DMS153 treated with DMSO at 0.1 percent for 48 hours (cell line): ENCODE data around the gene LATS1.
"Not testable (repeated sequence)": the region's sequence is repeated elsewhere in the genome, so short reads cannot be mapped to it uniquely, and the experiment has no call there.

ENCODE experiments used
- DNase-seq: peaks from one replicate; lab custom pipeline; 2025; ENCODE audit not compliant: unreplicated experiment; lab: John Stamatoyannopoulos, UW

Gene LATS1

DNA sequence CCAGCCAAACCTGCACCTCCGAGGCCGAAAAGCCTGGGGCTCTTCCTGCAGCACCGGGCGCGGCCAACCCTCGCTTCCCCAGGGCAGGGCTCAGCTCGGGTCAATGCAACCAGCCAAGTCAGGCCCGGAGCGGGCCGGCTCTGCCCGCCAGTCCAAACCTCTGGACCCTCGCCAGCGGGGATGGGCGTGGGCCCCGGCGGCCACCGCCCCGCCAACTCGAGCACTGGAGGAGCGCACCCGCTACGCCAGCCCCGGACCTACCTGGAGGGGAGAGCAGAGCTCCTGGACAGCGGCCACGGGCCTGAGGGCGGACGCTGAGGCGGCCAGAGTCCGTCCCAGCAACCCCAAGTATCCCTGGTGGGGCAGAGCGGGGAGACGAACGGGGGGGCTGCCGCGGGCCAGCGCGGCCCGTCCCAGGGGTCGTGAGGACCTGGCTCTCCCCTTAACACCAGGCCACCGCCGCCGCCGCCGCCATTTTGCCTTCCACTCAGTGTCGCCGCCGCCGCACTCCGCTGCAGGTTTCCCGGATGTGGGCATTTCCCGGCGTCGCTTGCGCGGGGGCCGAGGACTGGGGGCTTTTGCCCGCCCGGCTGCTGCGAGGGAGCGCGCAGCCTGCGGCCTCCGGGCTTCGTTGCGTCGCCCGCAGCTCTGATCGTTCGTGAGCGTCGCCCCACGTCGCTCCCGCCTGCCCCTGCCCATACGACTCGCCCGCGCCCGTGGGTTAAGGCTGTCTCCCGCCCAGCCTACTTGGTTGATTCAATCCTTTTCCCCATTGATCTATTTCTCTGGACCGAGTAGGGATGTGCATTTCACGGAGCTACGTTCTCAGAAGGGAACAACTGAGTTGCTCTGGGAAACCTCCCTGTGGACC, at the start of gene LATS1:
Gene LATS1, minus strand, starts transcription at position 514 of the 871 bp plus-strand sequence. CDS start 15,975 bp downstream, outside the sequence.
- peak; percentile 75 for DNase-seq

DNA sequence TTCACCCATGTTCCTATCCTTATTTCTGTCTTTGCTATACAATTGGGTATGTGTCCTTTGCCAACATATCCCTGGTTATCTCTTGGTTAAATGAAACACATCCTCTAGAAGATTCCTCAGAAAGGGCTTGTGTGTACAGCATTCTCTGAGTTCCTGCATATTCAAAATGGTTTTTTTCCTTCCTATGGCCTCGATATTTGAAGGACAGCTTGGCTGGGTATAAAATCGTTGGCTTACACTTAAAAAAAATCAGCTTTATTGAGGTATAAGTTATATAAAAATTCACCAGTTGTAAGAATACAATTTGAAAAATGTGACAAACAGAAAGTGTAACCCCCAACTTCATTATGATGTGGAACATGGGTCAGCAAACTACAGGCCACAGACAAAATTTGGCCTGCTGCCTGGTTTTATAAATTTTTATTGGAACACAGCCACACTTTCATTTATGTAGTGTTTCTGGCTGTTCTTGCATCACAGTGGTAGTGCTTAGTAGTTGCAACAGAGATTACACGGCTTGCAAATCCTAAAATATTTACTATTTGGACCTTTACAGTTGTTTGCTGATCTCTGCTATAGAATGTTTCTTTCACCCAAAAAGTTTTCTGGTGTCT, 48.4 kb upstream of the LATS1 start:
- DNase-seq, result no peak

DNA sequence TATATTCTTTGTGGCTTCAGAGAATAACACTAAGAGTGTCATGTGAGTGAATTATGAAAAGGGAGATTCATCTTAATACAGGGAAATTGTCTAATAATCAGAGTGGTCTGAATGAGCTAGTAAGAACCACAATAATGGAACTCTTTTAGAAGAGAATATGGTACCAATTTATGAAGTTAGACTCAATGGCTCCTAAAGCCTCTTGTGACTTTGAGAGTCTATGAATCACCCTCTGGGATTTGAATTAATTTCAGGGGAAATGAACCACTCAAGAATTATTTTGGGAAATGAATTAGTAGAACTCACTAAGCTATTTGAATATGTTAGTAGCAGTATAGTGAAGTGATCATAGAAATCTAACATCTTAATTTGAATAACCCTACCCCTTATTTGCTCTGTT, 46.0 kb upstream of the LATS1 start:
- no peak for DNase-seq

DNA sequence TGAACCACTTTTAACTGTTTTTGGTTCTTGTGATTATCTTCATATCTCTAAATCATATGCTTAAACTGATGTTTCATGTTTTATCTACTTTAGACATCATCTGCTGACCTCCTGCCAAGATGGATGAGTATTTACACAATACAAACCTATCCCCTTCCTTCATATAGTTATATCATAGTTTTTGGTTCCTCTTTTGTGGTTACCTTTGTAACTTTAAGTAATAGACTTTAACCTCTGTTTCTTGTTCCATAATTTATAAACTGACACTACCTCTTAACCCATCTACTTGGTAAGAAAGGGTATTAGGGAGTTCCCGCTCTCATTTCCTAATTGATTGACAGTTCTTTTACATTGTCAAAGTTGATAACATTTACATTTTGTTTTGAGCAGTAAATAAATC, 43.5 kb upstream of the LATS1 start:
- no peak for DNase-seq

DNA sequence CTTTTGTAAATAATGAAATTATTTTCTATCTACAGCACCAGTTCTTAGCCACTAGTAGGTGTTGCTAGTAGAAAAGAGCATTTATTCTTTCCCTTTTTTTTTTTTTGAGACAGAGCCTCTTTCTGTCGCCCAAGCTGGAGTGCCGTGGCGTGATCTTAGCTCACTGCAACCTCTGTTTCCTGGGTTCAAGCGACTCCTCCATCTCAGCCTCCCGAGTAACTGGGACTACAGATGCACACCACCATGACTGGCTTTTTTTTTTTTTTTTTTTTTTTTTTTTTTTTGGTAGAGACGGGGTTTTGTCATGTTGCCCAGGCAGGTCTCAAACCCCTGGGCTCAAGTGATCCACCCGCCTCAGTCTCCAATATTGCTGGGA, 38.3 kb upstream of the LATS1 start:
- DNase-seq, result no peak

DNA sequence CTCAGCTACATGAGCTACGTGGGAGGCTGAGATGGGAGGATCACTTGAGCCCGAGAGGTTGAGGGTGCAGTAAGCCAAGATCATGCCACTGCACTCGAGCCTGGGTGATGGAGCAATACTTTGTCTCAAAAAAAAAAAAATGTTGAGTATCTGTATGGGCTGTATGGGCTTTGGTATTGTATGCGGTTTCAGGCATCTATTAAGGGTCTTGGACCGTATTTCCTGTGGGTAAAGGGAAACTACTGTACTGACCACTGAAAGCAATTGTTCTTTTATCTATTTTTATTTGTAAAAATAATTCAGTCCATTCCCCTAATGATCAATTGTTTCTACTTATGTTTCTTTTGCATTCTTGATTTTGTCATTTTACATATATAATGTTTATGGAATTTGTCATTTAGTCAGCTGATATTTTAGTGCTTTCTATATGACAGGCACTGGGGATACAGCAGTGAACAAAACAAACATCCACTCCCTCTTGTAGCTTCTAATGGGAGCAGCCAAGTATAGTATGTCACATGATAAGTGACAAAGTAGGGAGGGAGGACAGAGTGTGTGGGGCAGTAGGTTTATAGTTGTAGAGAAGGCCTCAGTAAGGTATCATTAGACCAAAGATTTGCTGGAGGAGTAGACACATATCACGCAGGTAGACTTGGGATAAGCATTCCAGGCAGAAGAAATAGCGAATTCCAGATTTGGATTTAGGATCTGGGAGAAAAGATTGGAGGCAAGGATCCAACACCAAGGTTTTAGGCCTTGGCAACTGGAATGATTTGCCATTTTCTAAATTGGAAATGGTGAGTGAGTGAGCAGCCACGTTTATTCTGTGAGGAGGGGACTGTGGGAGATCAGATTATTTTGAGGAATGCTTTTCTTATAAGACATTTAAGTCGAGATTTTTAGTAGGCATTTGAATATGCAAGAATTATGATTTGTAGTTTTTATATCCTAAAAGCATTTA, 37.7 kb upstream of the LATS1 start:
- peak; percentile 13 for DNase-seq

DNA sequence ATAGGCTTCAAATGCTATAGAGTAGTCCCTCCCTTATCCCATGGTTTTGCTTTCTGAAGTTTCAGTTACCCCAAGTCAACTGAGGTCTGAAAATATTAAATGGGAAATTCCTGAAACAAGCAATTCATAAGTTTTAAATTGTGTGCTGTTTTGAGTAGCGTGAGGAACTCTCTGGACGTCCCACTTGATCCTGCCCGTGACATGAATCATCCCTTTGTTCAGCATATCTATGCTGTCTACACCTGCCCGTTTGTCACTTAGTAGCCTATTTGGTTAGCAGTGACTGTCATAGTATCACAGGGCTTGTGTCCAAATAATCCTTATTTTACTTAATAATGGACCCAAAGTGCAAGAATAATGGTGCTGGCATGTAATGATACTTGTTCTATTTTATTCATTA, 36.6 kb upstream of the LATS1 start:
- no peak for DNase-seq

DNA sequence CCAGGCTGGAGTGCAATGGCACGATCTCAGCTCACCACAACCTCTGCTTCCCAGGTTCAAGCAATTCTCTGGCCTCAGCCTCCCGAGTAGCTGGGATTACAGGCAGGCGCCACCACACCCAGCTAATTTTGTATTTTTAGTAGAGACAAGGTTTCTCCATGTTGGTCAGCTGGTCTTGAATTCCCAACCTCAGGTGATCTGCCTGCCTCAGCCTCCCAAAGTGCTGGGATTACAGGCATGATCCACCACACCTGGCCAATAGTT, 35.4 kb upstream of the LATS1 start:
- DNase-seq, result not testable (repeated sequence)

DNA sequence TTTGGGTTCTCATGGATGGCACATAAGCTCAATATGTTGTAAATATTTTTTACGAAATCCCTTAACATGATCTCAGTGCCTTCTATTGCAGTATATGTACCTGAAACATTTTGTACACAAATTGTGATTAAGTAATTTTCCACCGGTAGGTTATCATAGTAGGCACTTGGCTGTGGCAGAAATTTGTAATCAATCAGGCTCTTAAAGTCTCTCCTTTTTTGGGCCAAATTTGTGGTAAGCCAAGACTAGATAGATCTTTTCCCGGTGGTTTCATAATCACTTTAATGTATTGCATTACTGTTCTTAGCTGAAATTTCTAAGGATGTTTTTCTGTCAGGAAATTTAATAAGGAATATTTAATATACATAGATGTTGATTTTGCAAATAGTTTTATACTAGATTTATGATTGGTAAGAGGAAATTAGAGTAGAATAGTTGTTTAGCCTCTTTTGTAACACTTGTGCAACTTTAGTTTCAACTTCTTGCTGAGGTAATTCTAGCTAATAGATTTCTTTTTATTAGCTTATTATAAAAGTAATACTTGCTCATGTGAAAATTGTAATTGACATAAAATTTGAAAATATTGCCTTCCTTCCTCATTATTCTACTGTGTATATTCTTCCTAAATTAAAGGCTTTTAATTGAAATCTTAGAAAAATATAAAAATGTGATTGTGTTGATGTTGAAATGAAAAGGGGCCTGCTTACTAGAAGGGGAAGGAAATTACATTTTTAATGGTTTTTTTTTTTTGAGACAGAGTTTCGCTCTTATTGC, 34.9 kb upstream of the LATS1 start:
- no peak for DNase-seq

DNA sequence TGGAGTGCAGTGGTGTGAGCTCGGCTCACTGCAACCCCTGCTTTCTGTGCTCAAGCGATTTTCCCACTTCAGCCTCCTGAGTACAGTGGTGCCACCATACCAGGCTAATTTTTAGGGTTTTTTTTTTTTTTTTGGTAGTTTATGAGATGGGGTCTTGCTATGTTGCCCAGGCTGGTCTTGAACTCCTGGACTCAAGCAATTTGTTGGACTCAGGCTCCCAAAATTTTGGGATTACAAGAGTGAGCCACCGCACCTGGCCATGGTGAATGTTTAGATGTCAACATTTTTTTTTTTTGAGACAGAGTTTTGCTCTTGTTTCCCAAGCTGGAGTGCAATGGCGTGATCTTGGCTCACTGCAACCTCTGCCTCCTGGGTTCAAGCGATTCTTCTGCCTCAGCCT, 34.0 kb upstream of the LATS1 start:
- DNase-seq, result not testable (repeated sequence)

DNA sequence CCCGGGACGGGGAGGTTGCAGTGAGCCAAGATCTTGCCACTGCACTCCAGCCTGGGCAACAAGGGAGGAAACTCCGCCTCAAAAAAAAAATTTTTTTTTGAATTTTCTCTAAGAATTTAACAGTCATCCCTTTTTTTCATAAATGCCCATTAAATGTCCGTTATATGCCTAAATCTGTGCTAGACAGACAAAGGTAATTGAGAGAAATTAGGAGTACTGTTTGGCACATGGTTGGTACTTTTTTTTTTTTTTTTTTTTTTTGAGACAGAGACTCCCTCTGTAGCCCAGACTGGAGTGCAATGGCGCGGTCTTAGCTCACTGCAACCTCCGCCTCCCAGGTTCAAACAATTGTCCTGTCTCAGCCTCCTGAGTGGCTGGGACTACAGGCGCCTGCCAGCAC, 33.3 kb upstream of the LATS1 start:
- DNase-seq, result no peak

DNA sequence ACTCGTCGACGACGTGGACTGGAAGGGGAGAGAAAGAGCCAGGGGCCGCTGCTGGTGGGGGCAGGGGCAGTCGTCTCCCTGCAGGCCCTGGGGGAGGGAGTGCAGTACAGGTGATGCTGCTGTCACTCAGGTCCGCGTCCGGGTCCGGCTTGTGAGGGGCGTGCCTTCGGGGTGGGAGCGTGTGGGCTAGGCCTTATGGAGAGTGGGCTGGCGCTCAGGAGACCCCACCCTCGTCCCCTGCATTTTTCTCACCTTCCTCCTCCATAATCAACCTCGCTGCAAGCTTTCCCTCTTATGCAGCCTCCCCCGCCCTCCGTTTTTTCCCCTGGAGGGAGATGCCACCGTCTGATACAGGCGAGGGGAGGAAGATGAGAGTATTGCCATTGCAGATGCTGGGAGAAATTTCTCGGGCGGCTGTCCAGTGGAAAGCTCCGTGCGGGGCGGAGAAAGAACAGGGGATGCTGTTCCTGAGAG, 32.3 kb upstream of the LATS1 start:
- no peak for DNase-seq

DNA sequence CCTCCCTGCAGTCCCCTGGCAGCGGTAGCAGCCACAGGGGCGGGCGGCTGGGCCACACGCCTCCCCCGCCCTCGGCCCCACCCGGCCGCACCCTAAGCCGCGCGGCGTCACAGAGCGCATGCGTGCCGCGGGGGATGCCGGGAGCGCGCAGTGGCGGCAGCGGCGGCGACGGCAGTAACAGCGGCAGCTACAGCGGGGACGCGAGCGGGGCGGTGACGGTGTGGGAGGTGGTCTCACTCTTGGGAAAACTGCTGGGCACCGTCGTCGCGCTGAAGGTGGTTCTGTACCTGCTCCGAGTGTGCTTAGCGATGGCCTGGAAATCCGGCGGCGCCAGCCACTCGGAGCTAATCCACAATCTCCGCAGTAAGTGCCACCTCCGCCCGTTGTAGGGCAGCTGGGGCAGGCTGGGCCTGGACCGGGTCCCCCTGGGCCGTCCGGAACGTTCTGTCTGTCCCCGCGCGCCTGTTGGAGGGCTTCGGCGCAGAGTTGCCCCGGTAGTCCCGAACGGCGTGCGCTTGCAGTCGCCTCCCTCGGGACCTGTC, 31.8 kb upstream of the LATS1 start, which contains the start of gene PCMT1:
Gene PCMT1, plus strand, starts transcription at position 148 of the 542 bp plus-strand sequence. Its CDS starts 161 bp downstream, at position 309.
- peak; percentile 81 for DNase-seq

DNA sequence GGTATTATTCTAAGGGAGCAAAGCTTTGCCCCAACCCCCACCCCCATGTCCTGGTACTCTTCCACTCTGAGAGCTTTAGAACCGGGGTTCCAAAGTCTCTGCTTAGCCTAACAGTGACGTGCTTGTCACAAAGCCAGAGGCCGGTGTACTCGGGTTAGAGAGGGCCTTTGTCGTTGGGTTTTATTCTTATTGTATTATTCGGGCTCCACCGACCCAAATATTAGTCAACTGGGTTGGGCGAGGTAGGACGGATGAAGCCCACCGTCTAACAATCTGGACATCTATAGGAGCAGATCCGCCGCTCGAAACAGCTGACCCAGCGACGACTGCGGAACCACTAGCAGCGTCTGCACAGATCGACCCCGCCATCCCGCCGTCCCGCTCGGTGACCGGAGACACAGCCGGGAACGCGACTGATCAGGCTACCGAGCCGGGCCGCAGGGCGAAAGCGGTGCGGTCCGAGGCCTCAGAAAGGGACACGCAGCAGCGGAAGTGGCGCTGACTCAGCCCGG, 31.2 kb upstream of the LATS1 start:
- not testable (repeated sequence) for DNase-seq

DNA sequence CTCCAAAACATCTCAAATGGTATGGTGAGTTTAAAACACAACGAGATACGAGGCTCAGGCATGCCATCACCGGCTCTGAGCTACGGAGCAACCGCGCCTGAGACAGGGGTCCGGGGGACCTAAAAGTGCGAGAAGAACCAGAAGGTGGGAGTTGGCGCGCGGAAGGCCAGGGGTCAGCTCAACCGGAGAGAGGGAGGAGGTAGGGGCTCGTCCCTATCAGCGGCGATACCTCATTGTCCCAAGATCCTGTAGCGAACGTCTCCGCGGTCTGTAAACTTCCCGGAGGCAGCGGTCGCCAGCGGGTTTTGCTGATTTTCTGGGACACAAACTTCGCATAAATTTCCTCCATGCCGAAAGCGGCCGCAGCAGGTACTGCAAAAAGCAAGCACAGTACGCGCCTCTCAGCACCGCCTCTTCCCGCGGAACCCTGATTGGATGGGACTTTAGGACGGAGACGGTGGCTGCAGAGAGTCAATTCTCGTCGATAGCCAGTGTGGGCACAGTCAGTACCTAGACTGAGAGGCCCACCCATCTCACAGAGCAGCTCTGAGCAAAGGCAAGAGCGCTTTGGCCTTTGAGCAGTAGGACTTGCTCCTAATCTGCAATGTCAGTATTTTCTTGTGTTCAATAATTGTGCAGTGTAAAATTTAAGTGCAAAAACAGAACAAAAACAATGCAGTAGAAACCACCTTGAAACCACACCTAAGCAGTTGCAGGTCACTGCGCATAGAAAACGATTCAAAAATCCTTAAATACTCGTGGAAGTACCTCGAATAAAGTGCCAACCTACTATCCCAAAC, 28.4 kb upstream of the LATS1 start, which contains the start of gene NUP43:
Gene NUP43, minus strand, starts transcription at position 383 of the 800 bp plus-strand sequence. Its CDS starts 34 bp downstream, at position 349.
- DNase-seq, result peak; percentile 87

DNA sequence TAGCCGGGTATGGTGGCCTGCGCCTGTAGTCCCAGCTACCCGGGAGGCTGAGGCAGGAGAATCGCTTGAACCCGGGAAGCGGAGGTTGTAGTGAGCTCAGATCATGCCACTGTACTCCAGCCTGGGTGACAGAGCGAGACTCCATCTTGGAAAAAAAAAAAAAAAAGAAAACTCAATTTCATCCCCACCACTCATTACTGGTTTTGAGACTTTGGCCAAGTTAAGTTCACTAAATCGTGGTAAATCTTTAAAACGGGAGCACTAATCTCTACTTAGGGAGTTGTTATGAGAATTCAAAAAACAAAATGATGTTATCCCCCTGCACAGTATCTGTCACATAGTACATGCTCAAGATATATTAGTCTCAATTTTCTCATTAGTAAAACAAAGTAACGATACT, 27.4 kb upstream of the LATS1 start:
- not testable (repeated sequence) for DNase-seq

DNA sequence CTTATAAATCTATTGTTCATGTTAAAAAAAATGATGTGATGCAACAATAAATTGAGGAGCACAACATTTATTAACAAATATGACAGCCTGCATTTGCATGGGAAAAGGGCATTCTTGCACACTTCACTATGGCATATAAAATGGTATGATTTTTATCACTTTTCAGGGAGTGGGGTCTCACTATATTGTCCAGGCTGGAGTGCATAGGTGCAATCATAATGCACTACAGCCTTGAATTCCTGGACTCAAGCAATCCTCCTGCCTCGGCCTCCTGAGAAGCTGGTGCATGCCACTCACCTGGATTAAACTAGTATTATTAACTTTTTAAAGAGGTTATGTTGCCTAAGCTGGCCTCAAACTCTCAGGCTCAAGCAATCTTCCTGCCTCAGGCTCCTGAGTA, 17.0 kb upstream of the LATS1 start:
- DNase-seq, result no peak

DNA sequence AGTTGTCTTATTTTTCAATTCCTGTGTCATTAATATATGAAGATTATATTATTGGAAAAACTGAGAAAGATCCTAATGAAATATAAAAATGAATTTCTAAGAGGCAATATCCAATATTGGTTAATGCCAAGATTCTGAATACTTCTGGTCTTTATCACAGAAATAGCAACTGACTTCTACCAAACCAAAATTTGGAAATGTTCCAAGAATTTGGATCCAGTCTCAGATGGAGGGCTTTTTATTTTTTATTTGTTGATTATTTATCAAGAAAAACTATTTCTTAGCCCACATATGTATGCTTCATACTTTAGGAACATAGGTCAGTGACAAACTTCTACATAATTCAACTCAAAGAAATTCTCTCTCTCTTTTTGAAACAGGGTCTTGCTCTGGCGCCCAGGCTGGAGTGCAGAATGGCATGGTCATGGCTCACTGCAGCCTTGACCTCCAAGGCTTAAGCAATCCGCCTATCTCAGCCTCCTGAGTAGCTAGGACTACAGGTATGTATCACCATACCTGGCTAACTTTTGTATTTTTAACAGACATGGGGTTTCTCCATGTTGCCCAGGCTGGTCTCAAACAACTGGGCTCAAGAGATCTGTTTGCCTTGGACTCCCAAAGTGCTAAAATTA, 15.3 kb upstream of the LATS1 start:
- no peak for DNase-seq

DNA sequence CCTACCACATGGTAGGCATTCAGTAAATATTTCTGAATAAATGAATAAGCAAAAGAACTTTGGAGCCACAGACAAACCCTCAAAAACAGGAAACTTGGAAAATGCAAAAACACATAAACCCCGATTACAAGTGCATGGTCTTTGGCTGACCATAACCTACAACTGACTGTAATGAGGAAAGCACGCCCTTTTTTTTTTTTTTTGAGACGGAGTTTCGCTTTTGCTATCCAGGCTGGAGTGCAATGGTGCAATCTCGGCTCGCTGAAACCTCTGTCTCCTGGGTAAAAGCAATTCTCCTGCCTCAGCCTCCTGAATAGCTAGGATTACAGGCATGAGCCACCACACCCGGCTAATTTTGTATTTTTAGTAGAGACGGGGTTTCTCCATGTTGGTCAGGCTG, 11.9 kb upstream of the LATS1 start:
- DNase-seq, result no peak
